Measurements from ENCODE around the gene ZNF426. TPM values are rescaled to one million over a fixed set of nuclear protein-coding genes. Genes with fewer than 3 reads are reported as not detected.
"Not testable (repeated sequence)": the region's sequence is repeated elsewhere in the genome, so short reads cannot be mapped to it uniquely, and the experiment has no call there.

ZNF426 gene
- total RNA-seq, result 10 to 100 TPM; 13.7 to 19.4 (median 17.5) TPM

DNA sequence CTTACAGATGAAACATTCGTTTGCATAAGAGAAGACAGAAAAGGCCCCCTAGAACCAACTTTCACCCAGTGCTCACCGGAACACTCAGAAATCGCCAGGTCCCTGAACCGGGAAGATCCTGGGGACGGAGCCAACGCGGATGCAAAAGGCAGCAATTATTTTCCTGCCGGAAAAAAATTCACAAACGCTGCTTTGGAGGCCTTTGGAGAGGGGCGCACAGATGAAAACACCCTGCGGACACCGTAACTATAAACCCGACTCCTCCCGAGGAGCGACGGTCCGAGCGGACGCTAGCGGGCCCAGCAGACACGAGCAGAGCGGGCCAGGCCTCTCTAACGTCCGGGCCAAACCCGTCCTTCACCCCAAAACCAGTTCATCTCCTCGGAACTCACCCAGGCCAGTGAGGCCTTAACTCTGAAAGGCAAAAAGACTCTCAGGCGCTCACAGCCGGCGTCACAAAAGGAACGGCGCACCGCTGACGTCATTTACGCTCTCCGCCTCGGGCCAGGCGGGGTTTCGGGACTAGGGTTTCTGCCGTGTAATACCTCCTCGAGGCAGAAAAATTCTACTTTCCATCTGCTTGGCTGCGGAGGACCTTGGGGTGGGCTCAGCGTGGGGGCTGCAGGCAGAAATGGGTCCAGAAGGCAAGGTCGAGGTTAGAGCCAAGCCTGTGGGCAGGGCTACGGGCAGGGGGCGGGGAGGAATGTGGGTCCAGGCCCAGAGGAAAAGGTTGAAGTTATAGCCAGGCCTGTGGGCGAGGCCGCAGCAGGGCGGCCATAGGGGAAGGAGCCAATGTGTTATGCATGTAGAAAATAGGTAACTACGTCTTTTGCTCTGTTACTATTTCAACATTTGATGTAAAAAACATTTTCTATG, at the start of gene ZNF426:
Gene ZNF426 (minus strand): TSS at position 463 of the 876 bp plus-strand sequence. CDS start 2,413 bp downstream, outside the sequence.
- TF ChIP-seq POLR2AphosphoS5 (IDR thresholded peaks at IDR 0.05), result peak; percentile 82 to 85
- TF ChIP-seq, protein P1, sequence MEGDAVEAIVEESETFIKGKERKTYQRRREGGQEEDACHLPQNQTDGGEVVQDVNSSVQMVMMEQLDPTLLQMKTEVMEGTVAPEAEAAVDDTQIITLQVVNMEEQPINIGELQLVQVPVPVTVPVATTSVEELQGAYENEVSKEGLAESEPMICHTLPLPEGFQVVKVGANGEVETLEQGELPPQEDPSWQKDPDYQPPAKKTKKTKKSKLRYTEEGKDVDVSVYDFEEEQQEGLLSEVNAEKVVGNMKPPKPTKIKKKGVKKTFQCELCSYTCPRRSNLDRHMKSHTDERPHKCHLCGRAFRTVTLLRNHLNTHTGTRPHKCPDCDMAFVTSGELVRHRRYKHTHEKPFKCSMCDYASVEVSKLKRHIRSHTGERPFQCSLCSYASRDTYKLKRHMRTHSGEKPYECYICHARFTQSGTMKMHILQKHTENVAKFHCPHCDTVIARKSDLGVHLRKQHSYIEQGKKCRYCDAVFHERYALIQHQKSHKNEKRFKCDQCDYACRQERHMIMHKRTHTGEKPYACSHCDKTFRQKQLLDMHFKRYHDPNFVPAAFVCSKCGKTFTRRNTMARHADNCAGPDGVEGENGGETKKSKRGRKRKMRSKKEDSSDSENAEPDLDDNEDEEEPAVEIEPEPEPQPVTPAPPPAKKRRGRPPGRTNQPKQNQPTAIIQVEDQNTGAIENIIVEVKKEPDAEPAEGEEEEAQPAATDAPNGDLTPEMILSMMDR (IDR thresholded peaks at IDR 0.05), result no peak
- no peak for TF ChIP-seq POLR2A (IDR thresholded peaks at IDR 0.05; ENCODE audit: low read depth)
- TF ChIP-seq EP300 (IDR thresholded peaks at IDR 0.05), result no peak
- peaks cover 14 to 26% (median 20%) of the 10 kb centered on the region in 4 donors for H3K4me1 ChIP-seq
- intact Hi-C loops (cut with DNase I), result loop anchor here (10.0 kb wide), 2 partner anchors 46 to 214 kb away; partner anchors contain the start of genes ZNF121 and ZNF559
- H3K9me3 ChIP-seq, result peaks cover 0 to 26% (median 24%) of the 10 kb centered on the region in 4 donors
- peak within 1 kb of the TSS; percentile 67 to 87 (median 78) for H3K4me3 ChIP-seq
- WGBS, result 3% methylated on average over 31 of the region's 49 CpGs
- peak; percentile 94 for DNase-seq (ENCODE audit: extremely low spot score)
- H3K36me3 ChIP-seq, result peaks cover 28 to 35% (median 34%) of the 10 kb centered on the region in 4 donors
- H3K27ac ChIP-seq (replicated peaks in 1 of 4), result peak within 1 kb of the TSS; percentile 90 to 96 (median 94)
- H3K27me3 ChIP-seq, result no peaks in the 10 kb centered on the region

DNA sequence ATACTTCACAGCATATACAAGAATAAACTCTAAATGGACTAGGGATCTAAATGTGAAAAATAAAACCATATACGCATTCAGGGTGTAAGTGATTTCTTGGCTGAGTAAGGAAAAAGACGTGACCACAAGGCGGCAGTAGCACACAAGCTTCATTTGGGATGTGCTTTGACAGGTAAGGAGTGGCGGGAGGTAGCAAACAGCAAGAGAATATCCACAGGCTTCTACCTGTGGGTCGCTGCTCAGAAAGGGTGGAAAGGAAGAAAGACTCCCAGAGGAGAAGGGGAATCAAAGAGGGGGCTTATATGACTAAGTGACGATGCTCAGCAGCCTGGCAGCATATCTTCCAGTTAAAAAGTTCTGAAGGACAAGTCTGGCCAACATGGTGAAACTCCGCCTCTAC, 48.3 kb upstream of the ZNF426 start:
- WGBS, result 13% methylated on average over 7 of the region's 7 CpGs
- peaks cover 0 to 26% (median 0%) of the 10 kb centered on the region in 4 donors for H3K27me3 ChIP-seq
- no peaks in the 10 kb centered on the region for H3K36me3 ChIP-seq
- TF ChIP-seq POLR2AphosphoS5 (IDR thresholded peaks at IDR 0.05) (no peak), EP300 (IDR thresholded peaks at IDR 0.05) (no peak)
- TF ChIP-seq, protein P1 (IDR thresholded peaks at IDR 0.05), result peak; percentile 50 to 69 (median 59)
- no peak for DNase-seq (ENCODE audit: extremely low spot score)
- no peak overlapping the region for H3K27ac ChIP-seq (replicated peaks in 1 of 4)
- H3K4me3 ChIP-seq, result no peak overlapping the region
- H3K9me3 ChIP-seq, result no peaks in the 10 kb centered on the region
- peaks cover 12 to 34% (median 22%) of the 10 kb centered on the region in 4 donors for H3K4me1 ChIP-seq
- intact Hi-C loops (cut with DNase I), result loop anchor here (2.0 to 10.0 kb wide), 2 partner anchors 52 to 210 kb away; partner anchors contain the start of gene ZNF426

DNA sequence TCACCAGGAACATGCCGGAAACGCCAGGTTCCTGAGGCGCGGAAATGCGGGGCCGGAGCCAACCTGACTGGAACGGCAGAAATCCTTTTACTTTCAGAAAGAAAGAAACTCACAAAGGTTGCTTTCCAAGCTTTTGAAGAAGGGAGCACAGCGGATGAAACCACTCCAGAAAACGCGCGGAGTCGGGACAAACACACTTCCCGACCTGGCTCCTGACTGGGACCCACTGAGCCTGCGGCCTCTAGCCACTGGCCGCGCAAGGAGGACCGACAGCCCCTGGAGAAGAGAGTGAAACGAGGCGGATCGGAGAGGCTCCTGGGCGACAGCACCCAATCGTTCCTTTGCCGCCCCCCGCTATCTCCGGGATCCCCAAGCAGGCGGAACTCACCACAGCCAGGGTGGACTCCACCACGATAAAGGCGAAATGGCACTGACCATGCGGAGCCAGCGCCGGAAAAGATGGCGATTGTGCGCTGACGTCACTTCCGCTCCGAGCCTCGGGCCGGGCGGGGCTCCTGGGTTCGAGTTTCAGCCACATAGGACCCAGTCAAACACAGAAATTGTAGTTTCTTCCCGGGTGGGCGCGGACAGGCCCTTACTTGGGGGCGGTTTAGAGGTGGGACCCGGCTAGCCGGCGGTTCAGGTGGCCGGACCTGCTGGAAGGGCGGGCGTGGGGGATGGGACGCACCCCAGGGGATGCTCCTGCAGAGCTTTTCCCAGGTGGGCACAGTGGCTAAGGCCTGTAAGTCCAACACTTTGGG, 45.8 kb upstream of the ZNF426 start, which contains the start of gene ZNF121:
Gene ZNF121 (minus strand): TSS at position 432 of the 761 bp plus-strand sequence. CDS start 16,407 bp downstream, outside the sequence.
- peak; percentile 83 for TF ChIP-seq POLR2AphosphoS5 (IDR thresholded peaks at IDR 0.05)
- TF ChIP-seq EP300 (IDR thresholded peaks at IDR 0.05), result no peak
- TF ChIP-seq POLR2A (IDR thresholded peaks at IDR 0.05; ENCODE audit: low read depth), result peak; percentile 41
- Histone ChIP-seq H3K27ac (replicated peaks in 1 of 4) (peak within 1 kb of the TSS; percentile 86 to 96 (median 91)), H3K27me3 (peaks cover 0 to 15% (median 0%) of the 10 kb centered on the region in 4 donors), H3K36me3 (peaks cover 0 to 12% (median 3%) of the 10 kb centered on the region in 4 donors), H3K4me1 (peaks cover 12 to 35% (median 23%) of the 10 kb centered on the region in 4 donors), H3K9me3 (peaks cover 0 to 9% (median under 1%) of the 10 kb centered on the region in 4 donors), H3K4me3 (peak within 1 kb of the TSS; percentile 70 to 81 (median 74))
- DNase-seq (ENCODE audit: extremely low spot score), result peak; percentile 98
- WGBS, result 1% methylated on average over 36 of the region's 51 CpGs
- intact Hi-C loops (cut with DNase I), result loop anchor here (10.0 kb wide), 1 partner anchor 49 kb away; the partner anchor contains the start of gene ZNF426

DNA sequence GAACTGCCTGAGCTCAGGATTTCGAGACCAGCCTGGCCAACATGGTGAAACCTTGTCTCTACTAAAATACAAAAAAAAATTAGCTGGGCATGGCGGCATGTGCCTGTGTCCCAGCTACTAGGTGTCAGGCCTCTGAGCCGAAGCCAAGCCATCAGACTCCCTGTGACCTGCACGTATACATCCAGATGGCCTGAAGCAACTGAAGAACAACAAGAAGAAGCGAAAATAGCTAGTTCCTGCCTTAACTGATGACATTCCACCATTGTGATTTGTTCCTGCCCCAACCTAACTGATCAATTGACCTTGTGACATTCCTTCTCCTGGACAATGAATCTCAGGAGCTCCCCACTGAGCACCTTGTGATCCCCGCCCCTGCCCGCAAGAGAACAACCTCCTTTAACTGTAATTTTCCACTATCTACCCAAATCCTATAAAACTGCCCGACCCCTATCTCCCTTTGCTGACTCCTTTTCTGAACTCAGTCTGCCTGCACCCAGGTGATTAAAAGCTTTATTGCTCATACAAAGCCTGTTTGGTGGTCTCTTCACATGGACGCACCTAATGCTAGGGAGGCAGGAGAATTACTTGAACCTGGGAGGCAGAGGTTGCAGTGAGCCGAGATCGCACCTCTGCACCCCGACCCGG, 43.8 kb upstream of the ZNF426 start:
- Histone ChIP-seq H3K36me3 (peaks cover 0 to 28% (median 8%) of the 10 kb centered on the region in 4 donors), H3K27me3 (peaks cover 0 to 11% (median 0%) of the 10 kb centered on the region in 4 donors), H3K4me1 (peaks cover 12 to 35% (median 23%) of the 10 kb centered on the region in 4 donors), H3K9me3 (peaks cover 0 to 27% (median 15%) of the 10 kb centered on the region in 4 donors)
- H3K27ac ChIP-seq (replicated peaks in 1 of 4); H3K4me3 ChIP-seq; DNase-seq (ENCODE audit: extremely low spot score): not testable (repeated sequence)
- intact Hi-C loops (cut with DNase I), result loop anchor here (10.0 kb wide), 1 partner anchor 47 kb away; the partner anchor contains the start of gene ZNF426
- WGBS, result 89% methylated on average over 13 of the region's 13 CpGs

DNA sequence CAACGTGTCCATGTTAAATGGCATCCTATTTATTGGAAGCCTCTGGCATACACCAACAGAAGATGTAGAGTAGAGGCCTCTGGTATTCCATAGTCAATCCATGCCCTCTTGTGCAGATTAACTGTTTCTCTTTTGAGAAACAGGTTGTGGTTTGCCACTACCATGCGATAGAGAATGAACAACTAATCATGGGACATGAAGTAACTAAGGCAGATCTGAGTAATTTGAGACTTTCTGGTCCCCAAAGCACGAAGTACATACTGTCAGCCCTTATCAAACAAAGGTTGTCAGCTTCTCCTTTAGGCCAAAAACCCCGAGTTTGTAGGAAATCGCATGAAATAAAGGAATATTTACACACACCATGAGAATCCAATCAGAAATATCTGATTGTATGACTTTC, 42.3 kb upstream of the ZNF426 start:
- H3K36me3 ChIP-seq, result peaks cover 0 to 28% (median 8%) of the 10 kb centered on the region in 4 donors
- intact Hi-C loops (cut with DNase I), result loop anchor here (10.0 kb wide), 1 partner anchor 46 kb away; the partner anchor contains the start of gene ZNF426
- H3K9me3 ChIP-seq, result peaks cover 0 to 36% (median 19%) of the 10 kb centered on the region in 4 donors
- 96% methylated on average over 5 of the region's 5 CpGs for WGBS
- no peak overlapping the region for H3K4me3 ChIP-seq
- no peak overlapping the region for H3K27ac ChIP-seq (replicated peaks in 1 of 4)
- H3K27me3 ChIP-seq, result no peaks in the 10 kb centered on the region
- DNase-seq (ENCODE audit: extremely low spot score), result no peak
- TF ChIP-seq, protein P1 (IDR thresholded peaks at IDR 0.05), result no peak
- no peak for TF ChIP-seq POLR2A (IDR thresholded peaks at IDR 0.05; ENCODE audit: low read depth)
- no peak for TF ChIP-seq EP300 (IDR thresholded peaks at IDR 0.05)
- no peak for TF ChIP-seq POLR2AphosphoS5 (IDR thresholded peaks at IDR 0.05)
- peaks cover 12 to 28% (median 23%) of the 10 kb centered on the region in 4 donors for H3K4me1 ChIP-seq

Measured in esophagus muscularis mucosa (tissue), 4 donors.